IPS-20b (cell line): Measurements from ENCODE around the gene ATP8B3.

ENCODE experiments used
- H3K27ac ChIP-seq: one replicate; pipeline ENCODE4 v1.5.1; 2013; ENCODE audit warnings: low read length
- H3K27me3 ChIP-seq: 2 replicates; pipeline ENCODE4 v1.6.1; 2013; ENCODE audit warnings: mild to moderate bottlenecking, low read length, inconsistent platforms; ENCODE audit not compliant: insufficient read depth
- H3K36me3 ChIP-seq: 2 replicates; pipeline ENCODE4 v1.6.1; 2013; ENCODE audit warnings: low read depth, mild to moderate bottlenecking, inconsistent platforms, low read length, moderate library complexity; ENCODE audit not compliant: insufficient read depth
- H3K4me1 ChIP-seq: 2 replicates; pipeline ENCODE4 v1.6.1; 2013; ENCODE audit warnings: mild to moderate bottlenecking, control low read depth, inconsistent platforms, low read length, moderate library complexity; ENCODE audit not compliant: insufficient read depth
- H3K4me3 ChIP-seq: 2 replicates; pipeline ENCODE4 v1.5.1; 2013; ENCODE audit warnings: mild to moderate bottlenecking, low read length, inconsistent platforms
- H3K9ac ChIP-seq: 2 replicates; pipeline ENCODE4 v1.6.1; 2013; ENCODE audit warnings: low read depth, mild to moderate bottlenecking, inconsistent platforms, low read length, moderate library complexity
- H3K9me3 ChIP-seq: 2 replicates; pipeline ENCODE4 v1.6.1; 2013; ENCODE audit warnings: mild to moderate bottlenecking, low read depth, low read length, inconsistent platforms; ENCODE audit not compliant: insufficient read depth

ATP8B3 gene

DNA sequence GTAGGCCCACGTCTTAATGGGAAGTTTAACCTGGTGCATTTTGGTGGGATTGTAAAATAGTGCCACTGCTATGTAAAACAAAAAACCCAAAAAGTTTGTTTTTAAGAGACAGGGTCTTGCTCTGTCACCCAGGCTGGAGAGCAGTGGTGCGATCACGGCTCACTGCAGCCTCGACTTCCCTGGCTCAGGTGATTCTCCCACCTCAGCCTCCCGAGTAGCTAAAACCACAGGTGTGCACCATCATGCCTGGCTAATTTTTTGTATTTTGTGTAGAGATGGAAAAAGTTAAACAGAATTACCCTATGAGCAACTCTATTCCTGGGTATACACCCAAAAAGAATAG, 37.0 kb upstream of the ATP8B3 start:
- peak overlapping the region; percentile 95; the same call in 1 of the 2 replicates for H3K4me3 ChIP-seq
- H3K4me1 ChIP-seq, result peaks cover 3% of the 10 kb centered on the region; the same call in 1 of the 2 replicates
- no peaks in the 10 kb centered on the region for H3K27me3 ChIP-seq
- H3K36me3 ChIP-seq, result no peaks in the 10 kb centered on the region
- H3K9ac ChIP-seq, result peak overlapping the region; percentile 90; the same call in 1 of the 2 replicates
- no peaks in the 10 kb centered on the region for H3K9me3 ChIP-seq
- H3K27ac ChIP-seq, result no peak overlapping the region

DNA sequence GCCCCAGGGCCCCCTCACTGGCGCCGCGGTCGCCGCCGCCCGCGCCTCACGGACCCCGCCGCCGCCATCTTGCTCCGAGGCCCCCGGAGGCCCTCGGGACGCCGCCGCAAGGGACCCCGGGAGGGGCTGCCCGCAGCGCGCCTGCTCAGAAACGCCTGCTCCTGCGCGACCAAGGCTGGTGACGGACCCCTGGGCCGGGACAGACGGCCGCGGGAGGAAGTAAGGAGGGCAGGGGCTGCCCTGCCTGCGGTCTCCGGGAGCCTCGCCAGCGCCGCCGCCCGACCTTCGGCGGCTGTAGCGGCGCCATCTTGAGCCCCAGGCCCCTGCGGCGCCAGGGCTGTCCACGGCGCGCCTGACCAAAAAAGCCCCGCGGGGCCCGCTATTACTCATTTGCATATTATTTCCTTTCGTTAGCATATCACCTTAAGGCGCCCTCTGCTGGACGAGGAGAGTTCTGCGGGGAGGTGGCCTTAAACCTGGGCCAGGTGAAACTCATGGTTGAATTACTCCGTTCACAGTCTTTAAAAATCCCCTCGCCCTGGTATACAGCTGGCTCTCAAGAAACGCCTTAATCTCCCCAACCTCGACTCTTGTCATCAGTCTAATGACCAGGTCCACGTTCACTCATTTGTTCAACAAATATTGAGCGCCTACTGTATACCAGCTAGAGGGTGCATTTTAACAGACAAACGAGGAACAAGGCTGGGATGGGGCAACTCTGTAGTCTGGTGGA, 36.5 kb upstream of the ATP8B3 start, which contains the start of gene REXO1:
REXO1 (minus strand) TSS at position 85 of the 733 bp plus-strand sequence. CDS start 125 bp downstream, outside the sequence.
- Histone ChIP-seq H3K4me3 (peak within 1 kb of the TSS; percentile 95), H3K27me3 (no peaks in the 10 kb centered on the region), H3K27ac (peak within 1 kb of the TSS; percentile 81), H3K36me3 (no peaks in the 10 kb centered on the region), H3K9me3 (no peaks in the 10 kb centered on the region), H3K4me1 (peaks cover 3% of the 10 kb centered on the region; the same call in 1 of the 2 replicates), H3K9ac (peak within 1 kb of the TSS; percentile 90)

DNA sequence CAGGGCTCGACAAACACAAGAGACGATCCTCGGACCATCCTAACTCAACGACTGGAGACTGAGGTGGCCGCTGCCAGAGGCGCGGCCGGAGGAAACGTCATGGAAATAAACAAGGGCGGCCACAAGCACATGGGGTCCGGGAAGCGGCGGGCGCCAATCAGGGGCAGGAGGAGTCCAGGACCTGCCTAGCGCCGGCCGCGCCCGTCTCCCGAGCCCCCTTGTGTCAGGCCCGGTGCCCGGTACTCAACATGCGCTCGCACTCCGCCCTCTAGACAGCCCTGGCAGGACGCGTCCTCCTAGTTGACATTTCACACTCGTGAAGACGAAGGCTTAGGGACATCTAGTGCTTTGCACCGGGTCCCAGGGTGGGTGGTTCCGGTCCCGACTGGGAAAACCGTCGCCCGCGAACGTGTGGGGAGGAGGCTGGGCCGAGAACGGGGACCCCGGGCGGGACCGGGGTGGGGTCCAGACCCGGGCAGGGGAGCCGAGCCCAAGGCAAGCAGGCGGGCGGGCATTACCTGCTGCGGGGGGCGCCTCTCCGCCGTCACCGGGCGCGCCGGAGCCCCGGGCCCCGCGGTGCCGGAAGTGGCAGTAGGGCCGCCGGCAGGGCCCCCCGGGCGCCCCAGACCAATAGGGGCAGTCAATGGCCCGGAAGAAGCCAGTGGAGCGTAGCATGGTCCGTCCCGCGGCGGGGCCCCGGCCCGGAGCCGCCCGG, 35.8 kb upstream of the ATP8B3 start:
- peaks cover 3% of the 10 kb centered on the region; the same call in 1 of the 2 replicates for H3K4me1 ChIP-seq
- H3K4me3 ChIP-seq, result peak overlapping the region; percentile 95
- H3K36me3 ChIP-seq, result no peaks in the 10 kb centered on the region
- peak overlapping the region; percentile 90 for H3K9ac ChIP-seq
- H3K9me3 ChIP-seq, result no peaks in the 10 kb centered on the region
- no peaks in the 10 kb centered on the region for H3K27me3 ChIP-seq
- peak overlapping the region; percentile 22 for H3K27ac ChIP-seq

DNA sequence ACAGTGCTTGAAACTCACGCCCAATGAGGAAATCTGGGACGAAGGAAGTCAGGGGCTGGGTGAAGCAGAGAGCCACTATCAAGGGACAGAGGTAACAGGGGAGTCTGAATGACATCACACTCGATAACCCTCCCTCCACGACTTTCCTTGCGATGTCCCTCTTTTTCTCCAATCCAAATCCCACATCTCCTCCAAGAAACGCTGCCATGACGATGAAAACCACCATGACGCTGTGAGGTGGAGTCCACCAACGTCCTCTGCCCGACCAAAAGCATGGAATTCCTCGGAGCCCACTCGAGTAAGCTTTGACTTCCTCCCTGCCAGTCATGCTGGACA, 35.2 kb upstream of the ATP8B3 start:
- Histone ChIP-seq H3K4me1 (peaks cover 3% of the 10 kb centered on the region; the same call in 1 of the 2 replicates), H3K27ac (no peak overlapping the region), H3K9me3 (no peaks in the 10 kb centered on the region), H3K4me3 (peak overlapping the region; percentile 95), H3K36me3 (no peaks in the 10 kb centered on the region), H3K9ac (peak overlapping the region; percentile 90; the same call in 1 of the 2 replicates), H3K27me3 (no peaks in the 10 kb centered on the region)

DNA sequence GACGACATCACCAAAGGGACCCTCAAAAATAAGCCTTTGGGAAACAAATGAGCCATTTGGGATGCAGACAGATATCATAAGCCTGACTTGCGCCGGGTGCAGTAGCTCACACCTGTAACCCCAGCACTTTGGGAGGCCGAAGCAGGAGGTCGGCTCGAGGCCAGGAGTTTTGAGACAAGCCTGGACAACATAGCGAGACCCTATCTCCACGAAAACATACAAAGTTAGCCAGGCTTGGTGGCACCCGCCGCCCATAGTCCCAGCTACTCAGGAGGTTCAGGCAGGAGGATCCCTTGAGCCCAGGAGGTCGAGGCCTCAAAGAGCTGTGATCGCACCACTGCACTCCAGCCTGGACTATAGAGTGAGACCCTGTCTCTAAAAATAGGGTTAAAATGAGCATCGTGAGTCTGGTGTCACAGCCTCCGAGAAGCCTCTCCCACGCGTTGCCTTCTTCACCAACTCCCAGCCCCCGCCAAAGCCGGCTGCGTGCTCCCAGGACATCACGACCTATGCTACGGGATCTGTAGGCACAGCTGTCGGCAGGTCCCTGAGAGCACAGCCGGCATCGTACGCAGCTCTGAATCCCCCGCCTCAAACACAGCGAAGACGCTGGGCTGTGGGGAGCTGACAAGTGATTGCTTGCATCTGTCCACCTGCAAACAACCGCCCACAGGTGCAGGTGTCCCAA, 34.6 kb upstream of the ATP8B3 start:
- Histone ChIP-seq H3K4me1 (peaks cover 3% of the 10 kb centered on the region; the same call in 1 of the 2 replicates), H3K9me3 (no peaks in the 10 kb centered on the region), H3K27me3 (no peaks in the 10 kb centered on the region), H3K36me3 (no peaks in the 10 kb centered on the region), H3K27ac (no peak overlapping the region), H3K4me3 (peak overlapping the region; percentile 95), H3K9ac (peak overlapping the region; percentile 90; the same call in 1 of the 2 replicates)

DNA sequence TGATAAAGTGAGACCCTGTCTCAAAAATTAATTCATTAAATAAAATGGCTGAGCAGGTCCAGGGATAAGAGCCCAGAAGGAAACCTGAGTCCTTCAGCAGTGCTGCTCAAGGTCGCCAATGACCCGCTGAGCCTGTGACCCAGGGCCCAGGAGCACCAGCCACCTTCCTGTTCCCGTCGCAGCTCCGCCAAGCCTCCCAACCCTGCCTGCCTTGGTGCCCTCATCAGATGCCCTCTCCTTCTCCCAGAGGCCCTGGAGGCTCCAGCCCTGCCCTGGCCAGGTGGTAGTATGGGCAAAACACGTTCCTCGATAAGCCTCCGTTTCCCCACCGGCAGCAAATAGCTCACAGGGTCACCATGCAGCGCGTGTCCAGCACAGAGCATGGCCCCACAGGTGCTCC, 33.6 kb upstream of the ATP8B3 start:
- Histone ChIP-seq H3K4me1 (peaks cover 3% of the 10 kb centered on the region; the same call in 1 of the 2 replicates), H3K27ac (no peak overlapping the region), H3K9ac (no peak overlapping the region), H3K27me3 (no peaks in the 10 kb centered on the region), H3K36me3 (no peaks in the 10 kb centered on the region), H3K4me3 (no peak overlapping the region), H3K9me3 (no peaks in the 10 kb centered on the region)

DNA sequence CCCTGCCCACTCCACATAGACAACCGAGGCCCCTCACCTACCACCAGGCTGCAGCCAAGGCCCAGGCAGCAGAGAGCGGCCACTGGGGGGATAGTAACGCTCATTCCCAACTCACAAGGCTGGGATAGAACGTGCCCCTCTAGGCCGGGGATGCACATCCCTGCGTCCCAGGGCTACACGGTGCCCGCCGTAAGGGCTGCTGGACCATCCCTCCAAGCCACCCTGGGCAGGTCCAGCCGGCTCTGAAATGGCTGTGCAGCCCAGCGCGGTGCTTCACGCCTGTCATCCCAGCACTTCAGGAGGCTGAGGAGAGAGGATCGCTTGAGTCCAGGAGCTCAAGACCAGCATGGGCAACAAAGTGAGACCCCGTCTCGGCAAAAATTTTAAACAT, 33.0 kb upstream of the ATP8B3 start:
- Histone ChIP-seq H3K36me3 (no peaks in the 10 kb centered on the region), H3K9ac (no peak overlapping the region), H3K9me3 (no peaks in the 10 kb centered on the region), H3K4me1 (peaks cover 3% of the 10 kb centered on the region; the same call in 1 of the 2 replicates), H3K27me3 (no peaks in the 10 kb centered on the region), H3K4me3 (no peak overlapping the region), H3K27ac (no peak overlapping the region)

DNA sequence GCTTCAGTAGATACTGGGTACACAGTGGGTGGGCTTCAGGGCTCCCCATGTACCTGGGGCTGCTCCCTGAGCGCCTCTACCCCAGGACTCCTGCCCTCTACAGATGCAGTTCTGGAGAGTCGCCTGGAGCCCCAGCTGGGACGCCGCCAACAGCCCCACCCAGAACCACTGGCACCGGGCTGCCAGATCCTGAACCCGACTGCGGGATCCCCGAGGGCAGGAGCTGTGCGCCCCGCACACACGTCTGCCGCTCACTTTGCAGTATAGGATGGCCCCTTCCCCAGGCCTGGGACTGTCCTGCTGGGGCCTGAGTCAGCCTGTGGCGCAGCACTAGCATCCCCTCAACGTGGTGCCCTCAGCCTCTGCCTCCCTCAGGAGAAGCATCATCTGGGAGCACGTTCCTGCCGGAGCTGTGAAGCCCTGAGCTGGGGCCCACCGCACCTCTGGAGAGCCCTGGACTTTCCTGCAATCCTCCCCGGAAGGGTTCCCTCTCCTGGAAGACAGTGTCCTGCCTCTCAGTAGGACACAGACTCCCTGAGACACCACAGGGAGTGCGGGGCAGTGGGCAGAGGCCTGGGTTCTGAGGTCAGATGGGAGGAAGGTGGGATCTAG, 32.5 kb upstream of the ATP8B3 start:
- H3K9ac ChIP-seq, result no peak overlapping the region

DNA sequence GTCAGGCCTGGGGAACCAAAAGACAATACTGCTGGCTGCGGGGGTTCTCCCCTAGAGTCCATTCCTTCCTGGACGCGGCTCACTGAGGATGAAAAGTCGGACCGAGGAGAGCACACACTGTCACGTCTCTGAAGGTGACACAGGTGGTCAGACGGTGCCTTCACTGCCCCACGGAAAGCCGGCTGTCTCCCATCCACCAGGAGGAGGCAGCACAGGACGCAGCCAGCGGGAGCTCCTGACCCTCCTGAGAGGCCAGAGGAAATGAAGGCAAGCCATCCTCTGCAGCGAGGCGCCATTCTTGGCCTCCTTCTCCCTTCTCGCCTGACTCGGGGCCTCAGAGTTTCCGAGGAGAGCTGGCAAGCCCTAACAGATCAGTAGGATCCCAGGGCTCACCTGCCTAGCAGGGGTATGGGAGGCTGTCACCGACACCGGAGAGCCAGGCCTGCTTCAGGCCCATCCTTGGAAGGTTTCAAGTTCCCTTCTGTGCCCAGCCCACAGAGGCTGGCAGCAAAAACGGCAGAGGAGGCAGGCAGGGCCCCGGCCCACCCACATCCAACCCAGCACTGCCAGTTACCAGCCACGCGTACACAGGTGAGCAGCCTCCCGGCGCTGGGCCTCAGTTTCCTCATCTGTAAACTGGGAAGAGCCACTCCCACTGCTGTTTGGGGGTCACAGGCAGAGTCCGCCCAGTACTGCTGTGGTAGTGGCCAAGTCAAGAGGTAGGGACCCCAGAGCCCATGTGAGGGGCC, 31.7 kb upstream of the ATP8B3 start:
- Histone ChIP-seq H3K27ac (no peak overlapping the region), H3K36me3 (no peaks in the 10 kb centered on the region)

More for the DNA sequence above, 32.5 kb upstream of the ATP8B3 start:
- no peaks in the 10 kb centered on the region for H3K9me3 ChIP-seq
- H3K36me3 ChIP-seq, result no peaks in the 10 kb centered on the region
- no peak overlapping the region for H3K27ac ChIP-seq
- no peaks in the 10 kb centered on the region for H3K27me3 ChIP-seq
- H3K4me1 ChIP-seq, result peaks cover 3% of the 10 kb centered on the region; the same call in 1 of the 2 replicates
- no peak overlapping the region for H3K4me3 ChIP-seq

DNA sequence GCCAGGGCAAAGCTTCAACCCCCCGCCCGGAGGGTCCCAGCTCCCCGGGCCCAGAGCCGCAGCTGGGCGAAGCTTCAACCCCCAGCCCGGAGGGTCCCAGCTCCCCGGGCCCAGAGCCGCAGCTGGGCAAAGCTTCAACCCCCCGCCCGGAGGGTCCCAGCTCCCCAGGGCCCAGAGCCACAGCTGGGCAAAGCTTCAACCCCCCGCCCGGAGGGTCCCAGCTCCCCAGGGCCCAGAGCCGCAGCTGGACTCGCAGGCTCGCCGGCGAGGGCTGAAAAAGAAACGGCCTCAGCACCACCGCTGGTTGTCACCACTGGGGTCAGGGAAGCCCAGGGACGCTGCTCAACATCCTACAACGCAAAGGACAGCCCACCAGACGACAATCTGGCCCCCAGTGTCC, 31.0 kb upstream of the ATP8B3 start:
- Histone ChIP-seq H3K27ac (no peak overlapping the region), H3K9me3 (no peaks in the 10 kb centered on the region), H3K27me3 (no peaks in the 10 kb centered on the region), H3K9ac (no peak overlapping the region), H3K4me3 (no peak overlapping the region), H3K36me3 (no peaks in the 10 kb centered on the region), H3K4me1 (peaks cover 3% of the 10 kb centered on the region; the same call in 1 of the 2 replicates)

More for the DNA sequence above, 31.7 kb upstream of the ATP8B3 start:
- H3K4me1 ChIP-seq, result peaks cover 3% of the 10 kb centered on the region; the same call in 1 of the 2 replicates
- no peaks in the 10 kb centered on the region for H3K27me3 ChIP-seq
- no peak overlapping the region; the same call in 1 of the 2 replicates for H3K9ac ChIP-seq
- no peaks in the 10 kb centered on the region for H3K9me3 ChIP-seq
- H3K4me3 ChIP-seq, result no peak overlapping the region
